Measurements from ENCODE around the gene DRICH1. TPM values are rescaled to one million over a fixed set of nuclear protein-coding genes. Genes with fewer than 3 reads are reported as not detected.

DRICH1 gene
- total and polyA plus RNA-seq, 2 of the 13 experiments (the other 11 are each of a cell fraction or from before 2014, with no cell fraction given): 0.22 to 0.66 TPM

DNA sequence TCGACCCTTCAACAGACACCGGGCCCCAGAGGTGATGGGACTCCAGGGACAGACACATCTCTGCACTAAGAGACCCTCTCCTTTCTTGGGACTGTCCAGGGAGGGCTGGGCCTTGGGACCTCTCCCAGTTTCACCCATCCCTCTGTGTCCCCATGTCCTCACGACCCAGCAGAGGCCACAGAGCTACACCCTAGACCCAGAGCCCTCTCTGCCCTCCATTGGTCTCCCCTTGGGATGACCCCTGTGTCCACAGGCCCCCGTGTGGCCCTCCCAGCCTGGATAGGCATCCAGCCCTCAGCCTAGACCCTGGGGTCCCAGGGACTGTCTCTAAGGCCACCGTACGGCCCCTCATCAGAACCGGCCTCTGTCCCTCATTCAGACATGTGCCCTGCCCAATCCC lies 7.5 kb upstream of the DRICH1 start:
- H3K36me3 ChIP-seq (replicated peaks in 1 of 2; ENCODE audit: control insufficient read depth in 1 of 2, insufficient read depth in 2 of 2, low read length in 2 of 2): no peaks in the 10 kb centered on the region
- ATAC-seq (peak; percentile 35), FAIRE-seq (no peak), DNase-seq (ENCODE audit: low spot score) (no peak)
- 93% methylated on average over 4 of the region's 7 CpGs for WGBS (ENCODE audit: low lambda C conversion rate)
- ChIA-PET POLR2A (no interaction called here), CTCF (ENCODE audit: low intra/inter-chr PET ratio, low total read pairs) (no interaction called here)
- H3K9me3 ChIP-seq (ENCODE audit: low read length): no peaks in the 10 kb centered on the region
- 0 out of 2 replicates have a peak, but pooled peaks cover 2% of the 10 kb centered on the region for H3K4me1 ChIP-seq (ENCODE audit: insufficient read depth, low read length)
- no peak overlapping the region for H3K4me2 ChIP-seq (ENCODE audit: low read depth, low read length)
- no peaks in the 10 kb centered on the region for H4K20me1 ChIP-seq (ENCODE audit: insufficient read depth, low read length)
- H2AFZ ChIP-seq (ENCODE audit: low read length): no peak overlapping the region
- no peak overlapping the region for H3K4me3 ChIP-seq (replicated peaks in 1 of 3; ENCODE audit: insufficient read depth in 1 of 3, low read depth in 2 of 3, low read length in 3 of 3)
- intact Hi-C loops (cut with micrococcal nuclease; ENCODE audit: unreplicated experiment) (no loop called here), in situ Hi-C loops (cut with HindIII; ENCODE audit: extremely low pct_ligation_motif_present, low pct_unique_long_range_greater_than_20kb) (no loop called here)
- no TSS peak for BruUV-seq (replicated peaks)
- H3K27ac ChIP-seq (ENCODE audit: extremely low read length, insufficient read depth, low read length): no peak overlapping the region
- no peaks in the 10 kb centered on the region for H3K27me3 ChIP-seq (ENCODE audit: control insufficient read depth in 1 of 2, insufficient read depth in 2 of 2, low read length in 2 of 2)
- H3K9ac ChIP-seq (ENCODE audit: insufficient read depth, low read depth, low read length): no peak overlapping the region
- H3K79me2 ChIP-seq (ENCODE audit: insufficient read depth, low read length): no peaks in the 10 kb centered on the region
- TF ChIP-seq ZFP36L1 (CRISPR knock-in tag; IDR thresholded peaks at IDR 0.05): no peak
- no peak for TF ChIP-seq ZSCAN25 (CRISPR knock-in tag; IDR thresholded peaks at IDR 0.05)
- TF ChIP-seq MTF1 (CRISPR knock-in tag; IDR thresholded peaks at IDR 0.05): no peak
- no peak for TF ChIP-seq SYNCRIP (IDR thresholded peaks at IDR 0.05; ENCODE audit: insufficient read depth, low read depth, low read length)
- TF ChIP-seq ZBTB21 (CRISPR knock-in tag; IDR thresholded peaks at IDR 0.05): no peak
- no peak for TF ChIP-seq REL (CRISPR knock-in tag; conservative IDR thresholded peaks at IDR 0.05)
- no peak for TF ChIP-seq NFATC3 (CRISPR knock-in tag; IDR thresholded peaks at IDR 0.05)
- TF ChIP-seq TRIM24 (CRISPR knock-in tag; IDR thresholded peaks at IDR 0.05): no peak
- no peak for TF ChIP-seq TOPORS (CRISPR knock-in tag; IDR thresholded peaks at IDR 0.05)
- TF ChIP-seq ZIK1 (CRISPR knock-in tag; IDR thresholded peaks at IDR 0.05; ENCODE audit: borderline replicate concordance, low read depth): no peak
- no peak for TF ChIP-seq ZNF878 (CRISPR knock-in tag; IDR thresholded peaks at IDR 0.05)
- no peak for TF ChIP-seq ZNF883 (CRISPR knock-in tag; IDR thresholded peaks at IDR 0.05; ENCODE audit: not compliant biosample characterization)
